GM12874 (cell line): ENCODE results near the gene MEGF11.

Source experiments
- CTCF ChIP-seq: IDR thresholded peaks from 2 replicates; pipeline ENCODE4 v1.5.1; 2011; ENCODE audit warnings: low read depth, mild to moderate bottlenecking, control low read depth, low read length, moderate library complexity; ENCODE audit not compliant: insufficient read depth

MEGF11 gene

GRCh38 chr15:65909831-65910230 lies 343.7 kb downstream of the MEGF11 start:
- TF ChIP-seq CTCF: no peak

- no peak for TF ChIP-seq CTCF
Observed at GRCh38 chr15:65908876-65909275, 344.7 kb downstream of the MEGF11 start.

- no peak for TF ChIP-seq CTCF
Observed at GRCh38 chr15:65907661-65908060, 345.9 kb downstream of the MEGF11 start.

GRCh38 chr15:65906396-65906795 lies 347.2 kb downstream of the MEGF11 start:
- TF ChIP-seq CTCF: no peak

GRCh38 chr15:65904301-65904700 lies 349.2 kb downstream of the MEGF11 start:
- no peak for TF ChIP-seq CTCF

GRCh38 chr15:65903296-65904073 lies 350.1 kb downstream of the MEGF11 start:
- no peak for TF ChIP-seq CTCF

GRCh38 chr15:65902373-65902772 lies 351.2 kb downstream of the MEGF11 start:
- TF ChIP-seq CTCF: no peak
